GM19372 (cell line): ENCODE data around the gene CRK.
"Not testable (repeated sequence)": the region's sequence is repeated elsewhere in the genome, so short reads cannot be mapped to it uniquely, and the experiment has no call there.

Source experiments
- ATAC-seq: cut with Tn5 transposase; IDR thresholded peaks from one replicate; pipeline ENCODE4 v1.9.1; 2021; ENCODE audit warnings: mild to moderate bottlenecking, low read depth, moderate library complexity; ENCODE audit not compliant: unreplicated experiment

CRK gene

DNA sequence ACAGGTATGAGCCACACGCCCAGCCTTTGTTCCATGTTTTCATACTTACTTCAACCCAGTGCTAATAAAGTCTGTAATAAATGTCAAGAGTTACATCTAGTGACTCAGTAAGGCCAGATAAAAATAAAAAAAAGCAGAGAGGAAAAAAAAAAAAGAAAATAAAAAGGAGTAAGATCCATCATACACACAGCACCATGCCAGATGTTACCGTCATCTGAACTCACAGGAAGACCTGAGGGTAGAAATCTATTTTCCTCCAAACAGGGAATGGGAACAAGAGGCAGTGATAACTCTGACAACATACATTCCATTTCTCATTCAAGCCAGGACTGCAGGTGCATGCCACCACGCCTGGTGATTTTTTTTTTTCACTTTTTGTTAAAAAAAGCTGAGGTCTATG, 20.7 kb downstream of the CRK start:
- no peak for ATAC-seq

DNA sequence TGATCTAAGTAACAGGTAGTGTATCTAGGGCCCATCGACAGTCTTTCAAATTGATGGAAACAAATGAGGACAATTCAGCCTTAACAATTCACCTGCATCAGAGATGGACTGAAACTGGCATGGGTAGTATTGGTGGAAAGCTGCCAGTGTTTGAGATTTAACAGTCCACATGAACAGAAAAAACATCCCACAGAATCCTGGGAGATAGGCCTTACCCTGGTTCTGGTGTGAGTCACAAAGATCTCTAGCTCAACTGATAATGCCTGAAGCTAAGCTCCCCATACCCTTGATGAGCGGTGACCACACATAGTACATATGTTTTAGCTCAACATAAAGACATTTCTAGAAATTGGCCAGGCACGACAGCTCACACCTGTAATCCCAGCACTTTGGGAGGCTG, 21.9 kb downstream of the CRK start:
- ATAC-seq: no peak

DNA sequence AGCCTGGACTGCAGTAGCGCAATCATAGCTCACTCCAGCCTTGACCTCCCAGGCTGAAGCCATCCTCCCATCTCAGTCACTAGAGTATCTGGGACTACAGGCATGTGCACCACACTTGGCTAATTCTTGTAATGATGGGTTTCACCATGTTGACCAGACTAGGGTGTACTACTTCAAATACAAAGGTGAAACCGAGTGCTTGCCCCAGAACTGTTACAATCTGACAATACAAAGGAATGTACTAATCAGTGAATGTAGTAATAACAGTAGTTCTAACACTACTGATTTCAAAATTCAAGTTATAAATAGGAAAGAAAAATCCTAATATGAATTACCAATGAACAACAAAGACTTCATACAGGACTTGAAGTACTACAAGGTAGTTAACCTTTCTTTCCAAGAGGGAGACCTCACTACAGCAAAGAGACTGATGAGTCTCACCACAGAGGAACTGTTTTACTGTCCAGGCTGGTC, 24.4 kb downstream of the CRK start:
- ATAC-seq: no peak

DNA sequence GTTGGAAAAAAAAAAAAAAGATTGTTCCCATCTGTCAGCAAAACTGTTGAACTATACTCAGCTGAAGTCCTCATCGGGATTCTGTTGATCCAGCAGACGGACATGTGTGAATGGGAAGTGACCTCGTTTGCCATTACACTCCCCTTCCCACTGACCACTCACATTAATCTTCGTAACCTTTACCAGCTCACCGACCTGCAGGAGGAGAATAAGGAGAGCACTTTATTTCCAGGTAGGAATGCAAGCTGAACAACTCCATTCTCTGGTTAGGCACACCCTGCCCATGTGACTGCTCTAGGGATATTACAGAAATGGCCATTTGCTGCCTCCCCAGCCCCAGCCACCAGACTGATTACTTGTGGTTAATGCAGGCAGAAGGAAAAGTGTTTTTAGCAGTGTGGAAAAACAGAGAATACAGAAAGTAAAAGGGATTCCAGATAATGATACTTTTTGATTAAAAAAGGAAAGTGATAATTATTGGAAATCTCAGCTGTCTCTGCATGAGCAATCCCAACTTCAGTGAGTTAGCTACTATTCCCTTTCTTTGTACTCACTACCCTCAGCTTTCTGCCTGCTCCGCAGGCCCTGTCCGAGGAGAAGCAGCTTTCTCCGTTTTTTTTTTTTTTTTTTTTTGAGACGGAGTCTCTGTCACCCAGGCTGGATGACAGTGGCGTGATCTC, 32.4 kb downstream of the CRK start:
- ATAC-seq: no peak

DNA sequence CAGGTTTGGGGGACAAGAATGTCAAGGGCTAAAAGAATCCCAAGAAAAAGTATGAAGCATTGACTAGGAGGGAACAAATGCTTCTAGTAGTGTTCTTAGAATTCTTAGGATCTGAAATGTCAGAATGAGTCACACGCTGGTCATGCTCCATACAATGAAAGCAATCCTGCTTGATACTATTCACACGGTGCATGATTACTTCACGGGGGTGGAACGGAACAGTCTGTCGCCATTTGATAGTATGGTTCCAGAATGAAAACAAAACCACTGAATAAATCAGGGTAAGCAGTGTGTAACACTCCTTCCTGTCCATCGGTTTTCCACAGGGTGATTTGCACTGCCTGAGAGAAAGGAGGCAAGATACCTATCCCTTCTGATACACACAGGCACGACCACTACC, 33.1 kb downstream of the CRK start:
- ATAC-seq: no peak

DNA sequence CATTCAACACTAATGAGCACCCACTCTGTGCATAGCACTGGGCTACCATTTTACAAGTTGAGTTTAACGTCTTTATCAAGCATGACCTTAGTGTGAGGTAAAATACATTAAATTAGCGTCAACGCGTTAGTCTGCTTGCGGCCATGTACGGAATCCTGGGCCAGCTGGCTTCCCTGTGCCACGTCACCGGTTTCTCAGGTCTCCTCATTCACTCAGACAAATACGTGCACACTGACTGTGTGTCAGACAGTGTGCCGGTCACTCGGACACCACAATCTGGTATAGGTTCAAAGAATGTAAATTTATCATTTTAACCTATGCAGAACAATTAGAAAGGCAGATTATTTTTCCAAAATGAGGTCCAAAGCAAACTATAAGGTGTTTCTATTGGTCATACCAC, 34.6 kb downstream of the CRK start:
- no peak for ATAC-seq

DNA sequence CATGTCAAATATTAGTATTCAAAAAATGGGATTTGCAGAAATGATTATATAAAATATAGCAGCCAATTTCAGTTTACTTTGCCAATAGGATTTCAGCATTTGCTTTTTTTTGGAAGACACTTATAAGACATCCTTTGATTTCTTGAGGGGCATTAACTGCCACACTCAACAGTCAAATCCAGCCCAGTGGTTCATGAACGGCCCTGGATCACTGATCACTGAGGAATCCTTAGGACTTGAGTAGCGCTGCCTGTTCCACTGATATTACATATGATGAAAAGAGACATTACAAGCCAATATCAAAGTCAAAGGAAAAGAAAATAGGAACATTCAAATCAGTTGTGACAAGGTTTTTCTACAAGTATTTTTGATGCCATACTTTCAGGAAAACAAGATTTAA, 35.1 kb downstream of the CRK start:
- no peak for ATAC-seq

DNA sequence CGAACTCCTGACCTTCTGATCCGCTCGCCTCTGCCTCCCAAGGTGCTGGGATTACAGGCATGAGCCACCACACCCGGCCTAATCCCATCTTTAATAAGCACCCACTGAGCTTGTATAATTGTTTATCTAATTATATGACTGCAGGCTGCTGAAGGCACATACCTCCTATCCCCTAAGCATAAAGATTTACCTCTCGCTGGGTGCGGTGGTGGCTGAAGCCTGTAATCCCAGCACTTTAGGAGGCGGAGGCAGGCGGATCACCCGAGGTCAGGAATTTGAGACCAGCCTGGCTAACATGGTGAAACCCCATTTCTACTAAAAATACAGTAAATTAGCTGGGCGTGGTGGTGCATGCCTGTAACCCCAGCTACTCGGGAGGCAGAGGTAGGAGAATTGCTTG, 35.9 kb downstream of the CRK start:
- no peak for ATAC-seq

DNA sequence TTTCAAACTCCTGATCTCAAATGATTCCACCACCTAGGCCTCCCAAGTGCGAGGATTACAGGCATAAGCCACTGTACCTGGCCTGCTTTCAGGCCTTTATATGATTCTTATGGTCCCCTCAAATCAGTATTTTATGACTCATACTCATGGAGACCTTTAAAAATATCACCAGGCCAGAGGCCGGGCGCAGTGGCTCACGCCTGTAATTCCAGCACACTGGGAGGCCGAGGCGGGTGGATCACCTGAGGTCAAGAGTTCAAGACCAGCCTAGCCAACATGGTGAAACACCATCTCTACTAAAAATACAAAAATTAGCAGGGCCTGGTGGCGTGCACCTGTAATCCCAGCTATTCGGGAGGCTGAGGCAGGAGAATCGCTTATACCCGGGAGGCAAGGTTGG, 37.6 kb downstream of the CRK start:
- ATAC-seq: not testable (repeated sequence)

DNA sequence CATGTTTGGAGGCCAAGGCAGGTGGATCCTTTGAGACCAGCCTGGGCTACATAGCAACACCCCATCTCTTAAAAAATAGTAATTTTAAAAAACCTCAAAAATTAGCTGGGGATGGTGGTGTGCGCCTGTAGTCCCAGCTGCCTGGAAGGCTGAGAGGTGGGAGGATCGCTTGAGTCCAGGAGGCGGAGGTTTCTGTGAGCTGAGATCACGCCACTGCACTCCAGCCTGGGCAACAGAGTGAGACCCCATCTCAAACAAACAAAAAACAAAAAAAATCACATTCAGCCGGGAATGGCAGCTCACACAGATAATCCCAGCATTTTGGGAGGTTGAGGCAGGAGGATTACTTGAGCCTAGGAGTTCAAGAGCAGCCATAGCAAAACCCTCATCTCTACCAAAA, 39.6 kb downstream of the CRK start:
- ATAC-seq: no peak

DNA sequence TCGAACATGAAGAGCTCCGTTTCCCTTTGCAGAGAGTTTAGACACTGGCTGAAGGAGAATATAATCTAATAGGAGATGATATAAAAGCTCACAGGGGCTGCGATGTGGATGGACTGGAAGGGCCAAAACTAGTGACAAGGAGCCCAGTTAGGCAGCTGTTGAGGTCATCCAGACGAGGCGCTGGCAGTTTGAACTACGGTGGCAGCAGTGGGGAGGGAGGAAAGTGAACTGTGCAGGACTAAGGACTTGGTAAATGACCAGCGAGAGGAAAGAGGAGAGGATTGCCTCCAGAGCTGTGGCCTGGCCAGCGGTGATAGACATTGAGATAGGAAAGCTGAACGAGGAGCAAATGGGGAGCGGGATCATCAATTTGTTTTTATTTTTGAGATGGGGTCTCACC, 41.4 kb downstream of the CRK start:
- ATAC-seq: no peak

DNA sequence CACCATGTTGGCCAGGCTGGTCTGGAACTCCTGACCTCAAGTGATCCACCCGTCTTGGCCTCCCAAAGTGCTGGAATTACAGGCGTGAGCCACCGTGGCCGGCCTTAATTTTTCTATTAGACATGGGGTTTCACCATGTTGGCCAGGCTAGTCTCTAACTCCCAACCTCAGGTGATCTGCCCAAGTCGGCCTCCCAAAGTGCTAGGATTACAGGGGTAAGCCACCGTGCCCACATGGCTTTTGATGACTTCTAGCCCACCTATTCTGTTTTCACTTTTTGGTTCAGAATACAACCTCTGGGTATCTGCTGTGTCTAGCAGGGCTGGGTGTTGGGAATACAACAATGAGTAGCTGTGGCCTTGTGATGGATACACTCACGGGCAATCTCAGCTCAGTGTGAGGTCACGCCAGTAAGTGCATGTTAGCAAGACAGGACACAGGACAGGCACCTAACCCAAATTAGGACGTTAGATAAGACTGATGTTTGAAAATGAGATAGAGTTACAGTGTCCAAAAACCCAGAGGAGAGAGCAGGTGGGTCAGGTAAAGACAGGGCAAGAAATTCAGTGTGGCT, 41.9 kb downstream of the CRK start:
- ATAC-seq: no peak

DNA sequence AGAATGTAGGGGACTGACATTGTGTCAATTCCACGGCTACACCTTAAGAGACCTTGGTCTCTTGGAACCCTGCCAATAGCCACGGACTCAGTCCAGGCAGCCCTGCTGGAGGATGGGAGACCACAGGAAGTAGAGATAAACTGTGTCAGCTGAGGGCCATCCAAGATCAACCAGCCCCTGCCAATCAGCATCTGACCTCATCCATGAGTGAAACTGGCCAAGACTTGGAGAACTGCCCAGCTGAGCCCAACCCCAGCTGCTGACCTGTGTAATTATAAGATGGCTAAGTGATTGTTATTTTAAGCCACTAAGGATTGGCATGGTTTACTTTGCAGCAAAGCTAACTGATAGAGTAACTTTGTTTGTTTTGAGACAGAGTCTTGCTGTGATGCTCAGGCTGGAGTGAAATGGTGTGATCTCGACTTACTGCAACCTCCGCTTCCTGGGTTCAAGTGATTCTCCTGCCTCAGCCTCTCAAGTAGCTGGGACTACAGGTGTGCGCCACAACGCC, 42.7 kb downstream of the CRK start:
- ATAC-seq: no peak

DNA sequence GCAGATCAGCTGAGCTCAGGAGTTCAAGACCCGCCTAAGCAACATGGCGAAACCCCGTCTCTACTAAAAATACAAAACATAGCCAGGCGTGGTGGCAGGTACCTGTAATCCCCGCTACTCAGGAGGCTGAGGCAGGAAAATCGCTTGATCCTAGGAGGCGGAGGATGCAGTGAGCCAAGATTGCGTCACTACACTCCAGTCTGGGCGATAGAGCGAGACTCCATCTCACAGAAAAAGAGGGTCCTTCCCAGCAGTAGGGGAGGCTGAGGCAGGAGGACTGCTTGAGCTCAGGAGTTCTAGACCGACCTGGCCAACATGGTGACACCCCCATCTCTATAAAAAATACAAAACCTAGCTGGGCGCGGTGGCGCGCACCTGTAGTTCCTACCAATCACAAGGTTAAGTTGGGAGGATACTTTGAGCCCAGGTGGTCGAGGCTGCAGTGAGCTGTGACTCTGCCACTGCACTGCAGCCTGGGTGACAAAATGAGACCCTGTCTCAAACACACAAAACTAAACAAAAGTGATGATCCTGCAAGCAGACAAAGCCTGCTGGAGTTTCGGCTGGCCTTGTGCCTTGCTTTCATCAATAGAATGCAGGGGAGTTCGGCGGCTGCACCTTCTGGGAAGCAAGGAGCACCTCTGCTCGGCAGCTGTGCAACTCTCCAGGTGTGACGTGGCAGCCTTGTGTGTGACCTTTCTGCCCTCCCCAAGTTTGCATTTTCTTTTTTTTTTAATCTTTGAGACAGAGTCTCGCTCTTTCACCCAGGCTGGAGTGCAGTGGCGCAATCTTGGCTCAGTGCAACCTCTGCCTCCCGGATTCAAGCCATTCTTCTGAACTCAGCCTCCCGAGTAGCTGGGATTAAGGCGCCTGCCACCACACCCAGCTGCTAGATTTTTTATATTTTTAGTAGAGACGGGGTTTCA, 43.6 kb downstream of the CRK start:
- no peak for ATAC-seq

DNA sequence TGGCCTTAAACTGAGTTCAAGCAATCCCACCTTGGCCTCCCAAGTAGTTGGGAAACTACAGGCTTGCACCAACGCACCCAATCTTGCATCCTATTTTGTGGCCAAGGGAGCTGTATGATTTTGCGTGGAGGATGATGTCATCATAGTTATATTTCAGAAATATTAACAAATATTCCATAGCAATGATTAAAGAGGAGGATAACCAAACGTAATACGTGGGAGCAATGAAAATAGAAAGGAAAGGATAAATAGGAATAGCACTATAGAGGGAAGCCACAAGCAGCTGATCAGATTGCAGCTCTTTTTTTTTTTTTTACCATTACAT, 53.8 kb downstream of the CRK start:
- ATAC-seq: no peak

DNA sequence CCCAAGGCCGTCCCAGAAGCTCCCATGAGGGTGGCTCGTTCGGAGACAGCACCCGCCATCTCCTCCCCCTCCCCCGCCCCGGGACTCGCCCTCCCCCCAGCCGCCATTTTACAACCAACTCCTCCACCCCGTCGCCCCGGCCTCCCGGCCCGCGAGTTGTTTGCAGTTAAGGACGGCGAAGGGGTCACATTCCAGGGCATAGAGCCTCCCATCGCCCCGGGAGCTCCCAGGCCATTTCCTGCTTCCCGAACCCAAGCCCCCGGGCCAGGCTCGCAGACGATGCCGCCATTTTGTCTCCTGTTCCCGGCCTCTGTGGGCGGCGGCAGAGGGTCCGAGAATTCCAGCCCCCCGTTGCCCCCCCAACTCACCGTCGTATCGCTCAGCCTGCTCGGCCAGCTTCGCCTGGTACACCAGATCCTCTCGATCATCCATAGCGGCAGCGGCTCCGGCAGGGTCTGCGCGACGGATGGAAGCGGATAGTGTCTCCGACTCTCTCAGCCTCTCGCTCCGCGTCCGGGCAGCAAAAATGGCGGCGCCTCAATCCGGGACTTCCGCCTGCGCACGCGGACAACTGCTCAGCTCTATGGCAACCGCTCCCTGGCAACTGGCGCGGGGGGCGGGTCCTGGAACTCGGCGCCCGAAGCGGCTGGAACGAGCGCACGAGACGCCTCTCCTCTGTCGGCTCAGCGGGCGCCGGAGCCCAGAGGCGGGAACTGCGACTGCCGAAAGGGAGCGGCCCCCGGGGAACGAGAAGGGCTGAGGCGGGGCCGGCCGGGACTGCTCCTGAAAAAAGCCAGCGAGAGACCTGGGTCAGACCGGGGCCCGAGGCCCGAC, 56.1 kb downstream of the CRK start, which contains the start of gene YWHAE:
TSS of gene YWHAE (minus strand) at position 544 of the 834 bp plus-strand sequence. CDS start at position 432, 112 bp downstream.
- ATAC-seq: peak; percentile 92

DNA sequence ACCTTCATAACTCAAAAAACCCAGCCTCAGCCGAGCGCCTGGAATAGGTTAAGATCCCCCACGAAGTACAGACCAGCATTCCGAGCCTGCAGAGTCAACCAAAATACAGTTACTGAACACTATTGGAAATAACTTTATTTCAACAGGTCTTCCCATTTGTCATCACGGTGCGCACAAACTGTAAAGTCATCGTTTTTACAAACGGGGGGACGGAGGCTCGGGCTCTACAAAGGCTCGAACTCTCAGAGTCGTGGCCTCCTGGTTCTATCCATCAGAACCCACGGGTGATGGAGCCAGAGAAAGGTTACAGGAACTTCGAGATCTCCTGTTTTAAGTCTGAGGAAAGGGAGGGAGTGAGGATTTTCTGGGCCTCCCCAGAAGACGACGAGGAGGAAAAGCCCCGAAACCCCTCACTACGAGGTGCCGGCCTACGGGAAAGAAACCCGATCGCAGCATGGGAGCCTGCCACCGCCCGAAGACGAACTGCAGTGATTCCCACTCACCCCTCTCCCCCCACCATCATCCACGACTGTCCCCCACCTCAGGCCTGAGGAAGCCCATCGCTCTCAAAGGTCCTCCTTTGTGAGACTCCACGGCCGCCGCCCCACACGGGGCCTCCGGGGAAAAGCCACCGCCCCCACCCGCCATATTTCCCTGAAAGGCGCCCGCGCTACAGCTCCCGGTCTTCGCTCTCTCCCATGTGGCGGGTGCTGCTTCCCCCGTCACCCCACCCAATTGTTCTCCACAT, 56.9 kb downstream of the CRK start:
- ATAC-seq: peak; percentile 13

DNA sequence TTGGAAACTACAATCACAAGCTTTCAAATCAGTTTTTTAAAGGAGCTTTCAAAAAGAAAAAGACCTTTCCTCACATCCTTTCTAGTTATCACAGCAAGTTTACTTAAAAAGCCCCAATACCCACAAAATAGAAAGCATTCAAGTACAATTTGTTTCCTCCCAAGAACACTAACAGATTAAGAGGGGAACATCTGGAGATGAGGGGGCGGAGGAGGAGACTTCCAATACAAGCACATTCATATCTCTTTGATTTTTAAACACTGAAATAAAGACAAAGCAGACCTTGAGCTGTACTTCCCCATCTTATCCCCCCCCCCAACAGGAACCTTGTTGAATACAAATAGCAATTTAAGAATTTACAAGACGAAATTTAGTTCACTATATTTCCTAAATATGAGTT, 58.0 kb downstream of the CRK start:
- no peak for ATAC-seq

DNA sequence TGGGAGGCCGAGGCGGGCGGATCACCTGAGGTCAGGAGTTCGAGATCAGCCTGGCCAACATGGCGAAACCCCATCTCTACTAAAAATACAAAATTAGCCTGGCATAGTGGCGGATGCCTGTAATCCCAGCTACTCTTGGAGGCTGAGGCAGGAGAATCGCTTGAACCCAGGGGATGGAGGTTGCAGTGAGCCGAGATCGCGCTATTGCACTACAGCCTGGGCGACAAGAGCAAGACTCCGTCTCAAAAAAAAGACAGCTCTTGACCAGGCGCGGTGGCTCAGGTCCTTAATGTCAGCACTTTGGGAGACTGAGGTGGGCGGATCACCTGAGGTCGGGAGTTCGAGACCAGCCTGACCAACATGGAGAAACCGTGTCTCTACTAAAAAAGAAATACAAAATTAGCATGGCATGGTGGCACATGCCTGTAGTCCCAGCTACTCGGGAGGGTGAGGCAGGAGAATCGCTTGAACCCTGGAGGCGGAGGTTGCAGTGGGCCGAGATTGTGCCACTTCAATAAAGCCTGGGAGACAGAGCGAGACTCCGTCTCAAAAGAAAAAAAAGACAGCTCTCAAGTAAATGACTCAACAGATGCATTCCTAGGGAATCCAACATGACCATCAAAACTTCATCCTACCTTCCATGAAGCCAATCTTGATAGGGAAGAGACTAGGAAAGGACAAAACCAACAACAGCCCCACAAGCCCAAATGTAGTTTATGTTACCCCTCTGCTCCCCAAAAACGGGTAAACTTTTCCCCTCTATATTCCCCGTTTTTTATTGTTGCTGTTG, 60.0 kb downstream of the CRK start:
- ATAC-seq: not testable (repeated sequence)
